ENCODE results near the gene RAB3GAP2.
"Not testable (repeated sequence)": the region's sequence is repeated elsewhere in the genome, so short reads cannot be mapped to it uniquely, and the experiment has no call there.

RAB3GAP2 gene

DNA sequence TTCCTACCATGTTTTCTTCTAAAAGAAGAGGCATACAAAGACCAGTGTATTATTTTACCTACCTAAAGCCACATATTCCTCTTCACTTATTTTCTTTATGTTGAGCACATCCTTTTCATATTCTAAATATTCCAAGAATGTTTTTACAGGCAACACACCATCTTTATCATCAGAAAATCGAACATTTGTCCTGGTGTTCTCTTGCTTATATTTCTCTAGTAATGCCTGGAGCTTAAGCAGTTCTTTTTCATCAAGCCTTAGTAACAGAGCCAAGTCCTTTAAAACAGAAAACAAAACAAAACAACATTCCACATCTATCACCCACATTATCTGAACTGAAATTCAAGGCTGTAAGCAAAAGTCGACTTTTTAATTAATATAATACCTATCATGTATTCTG lies 89.6 kb downstream of the RAB3GAP2 start:
- no peaks in the 10 kb centered on the region for H3K27me3 Mint-ChIP-seq (ENCODE audit: low read depth)
- no peaks in the 10 kb centered on the region for H3K4me1 Mint-ChIP-seq (ENCODE audit: low read depth)
- no peak overlapping the region for H3K4me3 Mint-ChIP-seq
- H3K27ac Mint-ChIP-seq, result no peak overlapping the region
- H3K36me3 Mint-ChIP-seq (ENCODE audit: low read depth), result peaks cover 25% of the 10 kb centered on the region
- no peaks in the 10 kb centered on the region for H3K9me3 Mint-ChIP-seq

DNA sequence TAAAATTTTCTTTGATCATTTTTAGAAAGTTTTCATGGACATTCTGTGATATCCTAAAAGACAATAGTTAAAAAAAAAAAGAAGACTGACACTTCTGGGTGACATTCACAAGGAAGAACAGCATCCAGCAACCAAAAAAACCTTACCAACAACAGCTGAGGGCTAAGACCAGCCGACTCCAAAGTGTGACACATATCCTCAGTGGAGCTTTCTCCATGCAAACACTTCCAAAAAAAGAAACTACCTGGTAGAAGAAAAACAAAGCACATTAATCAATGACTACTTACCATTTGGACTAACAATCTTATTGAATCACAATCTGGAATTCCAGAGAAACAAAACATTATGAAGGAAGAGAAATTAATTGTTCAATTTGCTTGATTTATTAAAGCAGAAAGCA lies 90.1 kb downstream of the RAB3GAP2 start:
- Mint-ChIP-seq H3K9me3 (no peaks in the 10 kb centered on the region), H3K36me3 (ENCODE audit: low read depth) (peaks cover 28% of the 10 kb centered on the region), H3K27ac (no peak overlapping the region), H3K4me3 (no peak overlapping the region), H3K27me3 (ENCODE audit: low read depth) (no peaks in the 10 kb centered on the region), H3K4me1 (ENCODE audit: low read depth) (no peaks in the 10 kb centered on the region)

DNA sequence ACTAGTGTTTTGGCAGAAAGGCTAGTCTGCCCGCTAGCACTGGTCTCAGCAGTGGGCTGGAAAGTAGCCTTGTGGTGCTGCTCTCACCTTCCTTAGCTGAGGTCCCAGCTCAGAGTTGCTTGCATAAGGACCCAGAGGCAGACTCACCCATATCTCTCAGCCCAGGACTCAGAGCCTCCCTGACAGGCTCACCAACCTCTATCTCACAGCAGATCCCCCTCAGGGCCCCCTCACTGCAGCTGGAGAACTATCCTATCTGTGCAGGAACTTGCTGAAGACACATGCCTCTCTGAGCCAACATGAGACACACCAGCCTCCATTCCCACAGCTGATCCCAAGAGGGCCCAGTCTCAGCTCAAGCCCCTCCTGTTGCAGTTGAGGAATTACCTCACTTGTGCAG lies 95.7 kb downstream of the RAB3GAP2 start:
- H3K27ac Mint-ChIP-seq, result no peak overlapping the region

GRCh38 chr1:220170836-220171526 lies 101.3 kb downstream of the RAB3GAP2 start:
- H3K27me3 Mint-ChIP-seq (ENCODE audit: low read depth), result no peaks in the 10 kb centered on the region
- H3K4me3 Mint-ChIP-seq, result no peak overlapping the region
- H3K9me3 Mint-ChIP-seq, result peaks cover 3% of the 10 kb centered on the region
- no peak overlapping the region for H3K27ac Mint-ChIP-seq
- peaks cover 42% of the 10 kb centered on the region for H3K36me3 Mint-ChIP-seq (ENCODE audit: low read depth)
- peaks cover 7% of the 10 kb centered on the region for H3K4me1 Mint-ChIP-seq (ENCODE audit: low read depth)

More for the DNA sequence above, 95.7 kb downstream of the RAB3GAP2 start:
- peaks cover 7% of the 10 kb centered on the region for H3K4me1 Mint-ChIP-seq (ENCODE audit: low read depth)
- H3K4me3 Mint-ChIP-seq, result no peak overlapping the region
- no peaks in the 10 kb centered on the region for H3K9me3 Mint-ChIP-seq
- H3K27me3 Mint-ChIP-seq (ENCODE audit: low read depth), result no peaks in the 10 kb centered on the region
- H3K36me3 Mint-ChIP-seq (ENCODE audit: low read depth), result peaks cover 47% of the 10 kb centered on the region

DNA sequence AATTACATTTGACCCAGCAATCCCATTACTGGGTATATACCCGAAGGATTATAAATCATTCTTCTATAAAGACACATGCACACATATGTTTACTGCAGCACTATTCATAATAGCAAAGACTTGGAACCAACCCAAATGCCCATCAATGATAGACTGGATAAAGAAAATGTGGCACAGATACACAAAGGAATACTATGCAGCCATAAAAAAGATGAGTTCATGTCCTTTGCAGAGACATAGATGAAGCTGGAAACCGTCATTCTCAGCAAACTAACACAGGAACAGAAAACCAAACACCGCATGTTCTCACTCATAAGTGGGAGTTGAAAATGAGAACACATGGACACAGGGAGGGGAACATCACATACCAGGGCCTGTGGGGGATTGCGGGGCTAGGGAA lies 102.4 kb downstream of the RAB3GAP2 start:
- H3K27ac Mint-ChIP-seq; H3K4me1 Mint-ChIP-seq (ENCODE audit: low read depth); H3K27me3 Mint-ChIP-seq (ENCODE audit: low read depth); H3K9me3 Mint-ChIP-seq; H3K4me3 Mint-ChIP-seq: not testable (repeated sequence)
- H3K36me3 Mint-ChIP-seq (ENCODE audit: low read depth), result peaks cover 39% of the 10 kb centered on the region

DNA sequence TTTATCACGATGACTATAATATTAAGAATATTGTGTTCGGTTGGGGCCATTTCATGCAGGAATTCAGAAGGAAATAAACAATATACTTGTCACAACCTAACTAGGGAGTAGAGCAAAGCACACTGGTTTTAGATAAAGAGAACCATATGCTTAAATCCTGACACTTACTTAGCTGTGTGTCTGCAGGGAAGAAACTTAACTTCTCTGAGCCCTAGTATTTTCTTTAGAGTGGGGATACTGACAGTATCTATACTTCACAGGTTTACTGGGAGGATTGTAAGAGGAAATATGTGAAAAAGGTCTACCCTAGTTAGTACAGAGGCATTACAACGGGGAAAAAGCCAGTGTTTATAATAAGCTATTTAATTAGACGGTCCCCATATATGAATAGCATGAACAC lies 105.4 kb downstream of the RAB3GAP2 start:
- no peaks in the 10 kb centered on the region for H3K4me1 Mint-ChIP-seq (ENCODE audit: low read depth)
- no peak overlapping the region for H3K4me3 Mint-ChIP-seq
- H3K27ac Mint-ChIP-seq, result no peak overlapping the region
- peaks cover 29% of the 10 kb centered on the region for H3K36me3 Mint-ChIP-seq (ENCODE audit: low read depth)
- H3K9me3 Mint-ChIP-seq, result peaks cover 3% of the 10 kb centered on the region
- H3K27me3 Mint-ChIP-seq (ENCODE audit: low read depth), result no peaks in the 10 kb centered on the region

GRCh38 chr1:220164517-220164916 lies 107.7 kb downstream of the RAB3GAP2 start:
- Mint-ChIP-seq H3K27ac (no peak overlapping the region), H3K4me3 (no peak overlapping the region), H3K27me3 (ENCODE audit: low read depth) (no peaks in the 10 kb centered on the region), H3K36me3 (ENCODE audit: low read depth) (peaks cover 20% of the 10 kb centered on the region), H3K9me3 (no peaks in the 10 kb centered on the region), H3K4me1 (ENCODE audit: low read depth) (peaks cover 3% of the 10 kb centered on the region)

DNA sequence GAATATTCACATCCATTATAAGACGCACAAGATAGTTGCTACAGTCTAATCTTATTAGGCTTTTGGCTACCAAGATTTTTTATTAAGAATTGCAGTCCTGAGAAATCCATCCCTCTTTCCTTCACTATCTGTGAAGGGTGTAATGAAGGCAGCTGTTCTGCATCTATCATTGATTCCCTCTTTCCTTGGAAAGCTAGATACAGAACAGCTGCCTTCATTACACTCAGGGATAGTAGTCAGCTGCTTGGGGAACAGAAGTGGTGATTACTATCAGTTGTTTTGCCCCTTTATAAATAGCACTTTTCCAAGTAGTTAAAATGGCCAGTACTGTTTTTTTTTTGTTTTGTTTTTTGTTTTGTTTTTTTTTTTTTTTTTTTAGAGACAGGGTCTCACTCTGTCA lies 108.1 kb downstream of the RAB3GAP2 start:
- Mint-ChIP-seq H3K4me3 (no peak overlapping the region), H3K27me3 (ENCODE audit: low read depth) (no peaks in the 10 kb centered on the region), H3K27ac (no peak overlapping the region), H3K4me1 (ENCODE audit: low read depth) (peaks cover 3% of the 10 kb centered on the region), H3K9me3 (no peaks in the 10 kb centered on the region), H3K36me3 (ENCODE audit: low read depth) (peaks cover 17% of the 10 kb centered on the region)

GRCh38 chr1:220160027-220160426 lies 112.2 kb downstream of the RAB3GAP2 start:
- H3K4me1 Mint-ChIP-seq (ENCODE audit: low read depth), result peaks cover 14% of the 10 kb centered on the region
- no peak overlapping the region for H3K27ac Mint-ChIP-seq
- no peaks in the 10 kb centered on the region for H3K9me3 Mint-ChIP-seq
- no peak overlapping the region for H3K4me3 Mint-ChIP-seq
- no peaks in the 10 kb centered on the region for H3K27me3 Mint-ChIP-seq (ENCODE audit: low read depth)
- peaks cover 29% of the 10 kb centered on the region for H3K36me3 Mint-ChIP-seq (ENCODE audit: low read depth)

GRCh38 chr1:220159041-220159440 lies 113.2 kb downstream of the RAB3GAP2 start:
- Mint-ChIP-seq H3K27me3 (ENCODE audit: low read depth) (no peaks in the 10 kb centered on the region), H3K27ac (no peak overlapping the region), H3K9me3 (no peaks in the 10 kb centered on the region), H3K36me3 (ENCODE audit: low read depth) (peaks cover 33% of the 10 kb centered on the region), H3K4me3 (no peak overlapping the region), H3K4me1 (ENCODE audit: low read depth) (peaks cover 14% of the 10 kb centered on the region)

- Mint-ChIP-seq H3K36me3 (ENCODE audit: low read depth) (peaks cover 36% of the 10 kb centered on the region), H3K4me1 (ENCODE audit: low read depth) (peaks cover 14% of the 10 kb centered on the region)
- H3K27ac Mint-ChIP-seq; H3K9me3 Mint-ChIP-seq; H3K4me3 Mint-ChIP-seq; H3K27me3 Mint-ChIP-seq (ENCODE audit: low read depth): not testable (repeated sequence)
These were observed 113.7 kb downstream of the RAB3GAP2 start for GRCh38 chr1:220158530-220158929.

- H3K36me3 Mint-ChIP-seq (ENCODE audit: low read depth), result peaks cover 39% of the 10 kb centered on the region
- H3K27ac Mint-ChIP-seq, result no peak overlapping the region
- H3K9me3 Mint-ChIP-seq, result no peaks in the 10 kb centered on the region
- no peak overlapping the region for H3K4me3 Mint-ChIP-seq
- H3K4me1 Mint-ChIP-seq (ENCODE audit: low read depth), result peaks cover 14% of the 10 kb centered on the region
- H3K27me3 Mint-ChIP-seq (ENCODE audit: low read depth), result no peaks in the 10 kb centered on the region
These were observed 114.5 kb downstream of the RAB3GAP2 start for GRCh38 chr1:220157738-220158137.

- H3K36me3 Mint-ChIP-seq (ENCODE audit: low read depth), result peaks cover 43% of the 10 kb centered on the region
- peak overlapping the region; percentile 20 for H3K4me3 Mint-ChIP-seq
- H3K9me3 Mint-ChIP-seq, result no peaks in the 10 kb centered on the region
- no peaks in the 10 kb centered on the region for H3K27me3 Mint-ChIP-seq (ENCODE audit: low read depth)
- peaks cover 14% of the 10 kb centered on the region for H3K4me1 Mint-ChIP-seq (ENCODE audit: low read depth)
- peak overlapping the region; percentile 43 for H3K27ac Mint-ChIP-seq
These were observed 115.6 kb downstream of the RAB3GAP2 start for GRCh38 chr1:220156620-220157146.

GRCh38 chr1:220153147-220153546 lies 119.1 kb downstream of the RAB3GAP2 start:
- Mint-ChIP-seq H3K4me1 (ENCODE audit: low read depth) (peaks cover 12% of the 10 kb centered on the region), H3K27me3 (ENCODE audit: low read depth) (no peaks in the 10 kb centered on the region), H3K36me3 (ENCODE audit: low read depth) (peaks cover 38% of the 10 kb centered on the region), H3K27ac (no peak overlapping the region), H3K4me3 (no peak overlapping the region), H3K9me3 (no peaks in the 10 kb centered on the region)

- Mint-ChIP-seq H3K4me3 (no peak overlapping the region), H3K36me3 (ENCODE audit: low read depth) (peaks cover 28% of the 10 kb centered on the region), H3K27ac (peak overlapping the region; percentile 3)
These were observed 120.8 kb downstream of the RAB3GAP2 start for GRCh38 chr1:220151454-220151853.

More at GRCh38 chr1:220151454-220151853, 120.8 kb downstream of the RAB3GAP2 start:
- H3K27me3 Mint-ChIP-seq (ENCODE audit: low read depth), result no peaks in the 10 kb centered on the region
- peaks cover 1% of the 10 kb centered on the region for H3K4me1 Mint-ChIP-seq (ENCODE audit: low read depth)
- H3K9me3 Mint-ChIP-seq, result no peaks in the 10 kb centered on the region
